ENCODE measurements around the gene GCLC. TPM values are rescaled to one million over a fixed set of nuclear protein-coding genes. Genes with fewer than 3 reads are reported as not detected.
A peak's percentile ranks its signal among the peaks of the same experiment; 100 is the strongest.

GCLC gene
- total and polyA plus RNA-seq, 9 donors = 9.0 to 50.4 (median 29.4) TPM

GRCh38 chr6:53466257-53466656, 78.6 kb downstream of the GCLC start:
- intact Hi-C loops (cut with DNase I) = no loop called here
- H3K9me3 ChIP-seq = no peaks in the 10 kb centered on the region
- no peak overlapping the region for H3K27ac ChIP-seq
- TF ChIP-seq CTCF (IDR thresholded peaks at IDR 0.05) (no peak), POLR2A (IDR thresholded peaks at IDR 0.05) (no peak), EP300 (IDR thresholded peaks at IDR 0.05) (no peak)
- WGBS, 3 donors = 4 to 15% (median 6%) methylated on average over 1 of the region's 1 CpG
- no peak for DNase-seq
- H3K4me3 ChIP-seq = no peak overlapping the region
- peaks cover 2% of the 10 kb centered on the region for H3K4me1 ChIP-seq (ENCODE audit: insufficient read depth)
- H3K27me3 ChIP-seq = no peaks in the 10 kb centered on the region
- H3K36me3 ChIP-seq = no peaks in the 10 kb centered on the region

- no peak for DNase-seq
- WGBS, 3 donors = 82 to 85% (median 82%) methylated on average over 5 of the region's 5 CpGs
- peaks cover 2% of the 10 kb centered on the region for H3K4me1 ChIP-seq (ENCODE audit: insufficient read depth)
- no peaks in the 10 kb centered on the region for H3K27me3 ChIP-seq
- no peaks in the 10 kb centered on the region for H3K36me3 ChIP-seq
- H3K4me3 ChIP-seq = no peak overlapping the region
- intact Hi-C loops (cut with DNase I) = no loop called here
- H3K27ac ChIP-seq = no peak overlapping the region
- no peaks in the 10 kb centered on the region for H3K9me3 ChIP-seq
- no peak for TF ChIP-seq CTCF (IDR thresholded peaks at IDR 0.05)
- no peak for TF ChIP-seq POLR2A (IDR thresholded peaks at IDR 0.05)
- no peak for TF ChIP-seq EP300 (IDR thresholded peaks at IDR 0.05)
Measured at GRCh38 chr6:53465732-53466131, 79.2 kb downstream of the GCLC start.

- WGBS, 3 donors = 72 to 84% (median 78%) methylated on average over 7 of the region's 7 CpGs
- intact Hi-C loops (cut with DNase I) = no loop called here
- DNase-seq = peak in 3 of 5 donors; percentile 24 to 61 (median 59)
- TF ChIP-seq EP300 (IDR thresholded peaks at IDR 0.05) (no peak), CTCF (IDR thresholded peaks at IDR 0.05) (no peak), POLR2A (IDR thresholded peaks at IDR 0.05) (no peak)
- H3K36me3 ChIP-seq = no peaks in the 10 kb centered on the region
- peaks cover 2% of the 10 kb centered on the region for H3K4me1 ChIP-seq (ENCODE audit: insufficient read depth)
- no peak overlapping the region for H3K27ac ChIP-seq
- H3K4me3 ChIP-seq = no peak overlapping the region
- H3K9me3 ChIP-seq = no peaks in the 10 kb centered on the region
- no peaks in the 10 kb centered on the region for H3K27me3 ChIP-seq
Measured at GRCh38 chr6:53464927-53465460, 79.9 kb downstream of the GCLC start.

- Histone ChIP-seq H3K36me3 (no peaks in the 10 kb centered on the region), H3K4me1 (ENCODE audit: insufficient read depth) (peaks cover 2% of the 10 kb centered on the region), H3K4me3 (no peak overlapping the region), H3K9me3 (no peaks in the 10 kb centered on the region), H3K27ac (no peak overlapping the region), H3K27me3 (no peaks in the 10 kb centered on the region)
- intact Hi-C loops (cut with DNase I) = no loop called here
- no peak for DNase-seq
- TF ChIP-seq POLR2A (IDR thresholded peaks at IDR 0.05) = no peak
- TF ChIP-seq CTCF (IDR thresholded peaks at IDR 0.05) = no peak
- TF ChIP-seq EP300 (IDR thresholded peaks at IDR 0.05) = no peak
- 77 to 89% (median 86%) methylated on average over 5 of the region's 5 CpGs for WGBS, 3 donors
Measured at GRCh38 chr6:53464483-53464882, 80.4 kb downstream of the GCLC start.
